Nephron (organoid): ENCODE data around the gene PAK3.

Source experiments
- H3K27ac Mint-ChIP-seq, 3 experiments: 2 replicates each; pipeline ENCODE4 v1.8.0; 2020; ENCODE audit warnings: mixed read lengths in 3 of 3, mild to moderate bottlenecking in 2 of 3, moderate library complexity in 1 of 3
- H3K27me3 Mint-ChIP-seq: 2 replicates; pipeline ENCODE4 v1.8.0; 2021; ENCODE audit warnings: low read depth, mild to moderate bottlenecking, moderate library complexity, mixed read lengths
- H3K36me3 Mint-ChIP-seq: 2 replicates; pipeline ENCODE4 v1.8.0; 2020; ENCODE audit warnings: low read depth, mixed read lengths
- H3K4me1 Mint-ChIP-seq: 2 replicates; pipeline ENCODE4 v1.8.0; 2020; ENCODE audit warnings: mixed read lengths
- H3K4me3 Mint-ChIP-seq, 3 experiments: 2 replicates each; pipeline ENCODE4 v1.8.0; 2020; ENCODE audit warnings: mild to moderate bottlenecking in 3 of 3, mixed read lengths in 3 of 3, moderate library complexity in 2 of 3
- H3K9me3 Mint-ChIP-seq: 2 replicates; pipeline ENCODE4 v1.8.0; 2020; ENCODE audit warnings: mixed read lengths
- CTCF ChIP-seq, 3 experiments: fragments of 200-600 bp; sonication (generic); IDR thresholded peaks; one replicate each; pipeline ENCODE4 v1.5.0; 2021; ENCODE audit warnings: antibody characterized with exemption in 3 of 3; ENCODE audit not compliant: unreplicated experiment in 3 of 3

PAK3 gene

GRCh38 chrX:111167334-111167733 lies 71.3 kb downstream of the PAK3 start:
- peaks cover 12% of the 10 kb centered on the region for H3K4me1 Mint-ChIP-seq
- H3K36me3 Mint-ChIP-seq = no peaks in the 10 kb centered on the region
- H3K27ac Mint-ChIP-seq = no peak overlapping the region
- no peaks in the 10 kb centered on the region for H3K27me3 Mint-ChIP-seq
- no peak overlapping the region for H3K4me3 Mint-ChIP-seq
- H3K9me3 Mint-ChIP-seq = no peaks in the 10 kb centered on the region
- no peak for TF ChIP-seq CTCF (IDR thresholded peaks at IDR 0.05; ENCODE audit: unreplicated experiment in 3 of 3)

GRCh38 chrX:111168314-111168713 lies 72.3 kb downstream of the PAK3 start:
- Mint-ChIP-seq H3K27ac (peak overlapping the region in 2 of 3 experiments; percentile 51), H3K9me3 (no peaks in the 10 kb centered on the region)

GRCh38 chrX:111169141-111169540 lies 73.2 kb downstream of the PAK3 start:
- H3K4me1 Mint-ChIP-seq = peaks cover 16% of the 10 kb centered on the region
- H3K27ac Mint-ChIP-seq = peak overlapping the region in 1 of 3 experiments; percentile 1
- H3K36me3 Mint-ChIP-seq = no peaks in the 10 kb centered on the region
- no peaks in the 10 kb centered on the region for H3K27me3 Mint-ChIP-seq
- TF ChIP-seq CTCF (IDR thresholded peaks at IDR 0.05; ENCODE audit: unreplicated experiment in 3 of 3) = no peak
- no peaks in the 10 kb centered on the region for H3K9me3 Mint-ChIP-seq
- no peak overlapping the region for H3K4me3 Mint-ChIP-seq

More at GRCh38 chrX:111168314-111168713, 72.3 kb downstream of the PAK3 start:
- H3K4me1 Mint-ChIP-seq = peaks cover 16% of the 10 kb centered on the region
- no peaks in the 10 kb centered on the region for H3K27me3 Mint-ChIP-seq
- peak; percentile 47 to 63 (median 52) for TF ChIP-seq CTCF (IDR thresholded peaks at IDR 0.05; ENCODE audit: unreplicated experiment in 3 of 3)
- H3K4me3 Mint-ChIP-seq = no peak overlapping the region
- H3K36me3 Mint-ChIP-seq = no peaks in the 10 kb centered on the region

- H3K27ac Mint-ChIP-seq = peak overlapping the region in 1 of 3 experiments; percentile 1
Measured at GRCh38 chrX:111170017-111170416, 74.0 kb downstream of the PAK3 start.

GRCh38 chrX:111180750-111181240 lies 84.8 kb downstream of the PAK3 start:
- Mint-ChIP-seq H3K27ac (peak overlapping the region; percentile 66 to 88 (median 68)), H3K9me3 (peaks cover 5% of the 10 kb centered on the region), H3K27me3 (no peaks in the 10 kb centered on the region), H3K4me1 (peaks cover 42% of the 10 kb centered on the region), H3K4me3 (peak overlapping the region in 1 of 3 experiments; percentile 19), H3K36me3 (no peaks in the 10 kb centered on the region)
- no peak for TF ChIP-seq CTCF (IDR thresholded peaks at IDR 0.05; ENCODE audit: unreplicated experiment in 3 of 3)

More at GRCh38 chrX:111170017-111170416, 74.0 kb downstream of the PAK3 start:
- H3K9me3 Mint-ChIP-seq = no peaks in the 10 kb centered on the region
- no peak for TF ChIP-seq CTCF (IDR thresholded peaks at IDR 0.05; ENCODE audit: unreplicated experiment in 3 of 3)
- H3K36me3 Mint-ChIP-seq = no peaks in the 10 kb centered on the region
- peaks cover 16% of the 10 kb centered on the region for H3K4me1 Mint-ChIP-seq
- no peak overlapping the region for H3K4me3 Mint-ChIP-seq
- no peaks in the 10 kb centered on the region for H3K27me3 Mint-ChIP-seq

- Mint-ChIP-seq H3K9me3 (peaks cover 5% of the 10 kb centered on the region), H3K36me3 (no peaks in the 10 kb centered on the region), H3K4me3 (peak overlapping the region in 1 of 3 experiments; percentile 12), H3K27me3 (no peaks in the 10 kb centered on the region), H3K27ac (peak overlapping the region; percentile 32 to 88 (median 66)), H3K4me1 (peaks cover 33% of the 10 kb centered on the region)
- TF ChIP-seq CTCF (IDR thresholded peaks at IDR 0.05; ENCODE audit: unreplicated experiment in 3 of 3) = no peak
Measured at GRCh38 chrX:111181951-111182350, 86.0 kb downstream of the PAK3 start.
